ENCODE data around the gene TNIP2. TPM values are rescaled to one million over a fixed set of nuclear protein-coding genes. Genes with fewer than 3 reads are reported as not detected.
A peak's percentile ranks its signal among the peaks of the same experiment; 100 is the strongest.

TNIP2 gene
- total and polyA plus RNA-seq, 2 of the 13 experiments (the other 11 are each of a cell fraction or from before 2014, with no cell fraction given), result 25.6 to 38.0 TPM

DNA sequence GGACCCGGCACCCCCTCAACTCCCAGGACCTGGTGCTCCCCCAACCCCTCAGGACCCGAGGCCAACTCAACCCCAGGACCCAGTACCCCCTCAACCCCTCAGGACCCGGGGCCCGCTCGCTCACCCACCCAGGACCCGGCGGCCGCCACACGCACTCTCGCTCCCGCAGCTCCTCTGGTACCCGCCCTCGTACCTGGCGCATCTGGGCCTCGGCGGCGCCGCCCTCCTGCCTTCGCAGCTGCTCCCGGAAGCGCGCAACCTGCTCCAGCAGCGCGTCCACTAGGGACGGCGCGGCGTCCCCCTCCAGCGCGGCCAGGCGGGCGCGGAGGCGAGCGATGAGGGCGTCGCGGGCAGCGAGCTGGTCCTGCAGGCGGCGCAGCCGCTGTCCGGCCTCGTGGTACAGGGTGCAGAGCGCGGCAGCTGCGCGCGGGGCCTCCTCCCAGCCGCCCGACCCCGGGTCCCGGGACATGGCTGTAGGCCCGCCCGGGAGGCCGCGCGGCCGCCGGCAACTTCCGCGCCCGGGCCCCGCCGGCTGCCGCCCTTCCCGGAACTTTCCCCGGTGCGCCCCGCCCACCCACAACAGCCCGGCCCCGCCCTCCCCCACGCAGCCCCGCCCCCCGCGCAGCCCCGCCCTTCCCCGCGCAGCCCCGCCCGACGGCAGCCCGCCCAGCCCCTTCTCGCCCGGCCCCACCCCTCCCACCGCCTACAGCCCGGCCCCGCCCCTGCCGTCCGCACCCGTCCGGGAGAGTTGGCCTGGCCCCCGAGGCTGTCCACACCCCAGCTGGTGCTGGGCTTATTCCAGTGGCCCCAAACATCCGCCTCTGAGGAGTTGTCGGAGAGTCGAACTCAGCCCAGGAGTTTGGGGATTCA lies at the start of gene TNIP2 (continued):
- TF ChIP-seq, protein P1, sequence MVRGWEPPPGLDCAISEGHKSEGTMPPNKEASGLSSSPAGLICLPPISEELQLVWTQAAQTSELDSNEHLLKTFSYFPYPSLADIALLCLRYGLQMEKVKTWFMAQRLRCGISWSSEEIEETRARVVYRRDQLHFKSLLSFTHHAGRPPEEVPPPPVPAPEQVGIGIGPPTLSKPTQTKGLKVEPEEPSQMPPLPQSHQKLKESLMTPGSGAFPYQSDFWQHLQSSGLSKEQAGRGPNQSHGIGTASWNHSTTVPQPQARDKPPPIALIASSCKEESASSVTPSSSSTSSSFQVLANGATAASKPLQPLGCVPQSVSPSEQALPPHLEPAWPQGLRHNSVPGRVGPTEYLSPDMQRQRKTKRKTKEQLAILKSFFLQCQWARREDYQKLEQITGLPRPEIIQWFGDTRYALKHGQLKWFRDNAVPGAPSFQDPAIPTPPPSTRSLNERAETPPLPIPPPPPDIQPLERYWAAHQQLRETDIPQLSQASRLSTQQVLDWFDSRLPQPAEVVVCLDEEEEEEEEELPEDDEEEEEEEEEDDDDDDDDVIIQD (CRISPR knock-in tag; IDR thresholded peaks at IDR 0.05; ENCODE audit: low read depth), result no peak
- TF ChIP-seq GABPA (IDR thresholded peaks at IDR 0.05; ENCODE audit: low read depth, low read length) (peak; percentile 56), GABPA (CRISPR knock-in tag; IDR thresholded peaks at IDR 0.05; ENCODE audit: low read depth) (no peak), SP4 (CRISPR knock-in tag; IDR thresholded peaks at IDR 0.05) (peak; percentile 88; the same call in 1 of the 2 replicates), AHR (CRISPR knock-in tag; IDR thresholded peaks at IDR 0.05) (no peak), ZNF839 (CRISPR knock-in tag; IDR thresholded peaks at IDR 0.05; ENCODE audit: borderline replicate concordance) (no peak), BORCS8-MEF2B (CRISPR knock-in tag; IDR thresholded peaks at IDR 0.05) (peak; percentile 83; the same call in 1 of the 2 replicates), ZNF614 (CRISPR knock-in tag; IDR thresholded peaks at IDR 0.05; ENCODE audit: borderline replicate concordance) (no peak), ZNF891 (CRISPR knock-in tag; IDR thresholded peaks at IDR 0.05) (no peak), ZNF660 (CRISPR knock-in tag; IDR thresholded peaks at IDR 0.05; ENCODE audit: borderline replicate concordance, low read depth) (no peak), PITX1 (CRISPR knock-in tag; IDR thresholded peaks at IDR 0.05) (no peak), ZNF678 (CRISPR knock-in tag; IDR thresholded peaks at IDR 0.05) (no peak), ZKSCAN1 (IDR thresholded peaks at IDR 0.05; ENCODE audit: low read length) (no peak), MED1 (CRISPR knock-in tag; IDR thresholded peaks at IDR 0.05) (0 out of 2 replicates have a peak, but pooled peaks have one; percentile 17), AGO2 (optimal IDR thresholded peaks at IDR 0.05; ENCODE audit: low read depth, low read length) (peak; percentile 75), PHF5A (CRISPR knock-in tag; IDR thresholded peaks at IDR 0.05; ENCODE audit: low read depth, unreplicated experiment) (no peak), ARID2 (CRISPR knock-in tag; IDR thresholded peaks at IDR 0.05; ENCODE audit: borderline replicate concordance) (no peak; the same call in 1 of the 2 replicates), HOXD1 (CRISPR knock-in tag; IDR thresholded peaks at IDR 0.05) (no peak), SNAI1 (CRISPR knock-in tag; IDR thresholded peaks at IDR 0.05; ENCODE audit: borderline replicate concordance) (no peak), MEIS1 (CRISPR knock-in tag; IDR thresholded peaks at IDR 0.05; ENCODE audit: borderline replicate concordance) (no peak), HMG20B (CRISPR knock-in tag; conservative IDR thresholded peaks at IDR 0.05) (no peak), CBX1 (IDR thresholded peaks at IDR 0.05; ENCODE audit: low read depth) (no peak), GTF2F1 (IDR thresholded peaks at IDR 0.05; ENCODE audit: low read length) (no peak), ZNF878 (CRISPR knock-in tag; IDR thresholded peaks at IDR 0.05) (no peak), ZNF557 (CRISPR knock-in tag; IDR thresholded peaks at IDR 0.05) (no peak), FOSL2 (CRISPR knock-in tag; IDR thresholded peaks at IDR 0.05) (no peak)
- TF ChIP-seq, protein P2, sequence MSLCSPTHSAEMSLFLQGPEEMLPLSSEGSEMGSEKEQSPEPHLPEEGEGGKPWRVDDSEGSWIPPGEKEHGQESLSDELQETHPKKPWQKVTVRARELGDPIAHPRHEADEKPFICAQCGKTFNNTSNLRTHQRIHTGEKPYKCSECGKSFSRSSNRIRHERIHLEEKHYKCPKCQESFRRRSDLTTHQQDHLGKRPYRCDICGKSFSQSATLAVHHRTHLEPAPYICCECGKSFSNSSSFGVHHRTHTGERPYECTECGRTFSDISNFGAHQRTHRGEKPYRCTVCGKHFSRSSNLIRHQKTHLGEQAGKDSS (CRISPR knock-in tag; IDR thresholded peaks at IDR 0.05; ENCODE audit: borderline replicate concordance, low read depth), result peak; percentile 69; the same call in 1 of the 2 replicates
- TF ChIP-seq, protein P3, sequence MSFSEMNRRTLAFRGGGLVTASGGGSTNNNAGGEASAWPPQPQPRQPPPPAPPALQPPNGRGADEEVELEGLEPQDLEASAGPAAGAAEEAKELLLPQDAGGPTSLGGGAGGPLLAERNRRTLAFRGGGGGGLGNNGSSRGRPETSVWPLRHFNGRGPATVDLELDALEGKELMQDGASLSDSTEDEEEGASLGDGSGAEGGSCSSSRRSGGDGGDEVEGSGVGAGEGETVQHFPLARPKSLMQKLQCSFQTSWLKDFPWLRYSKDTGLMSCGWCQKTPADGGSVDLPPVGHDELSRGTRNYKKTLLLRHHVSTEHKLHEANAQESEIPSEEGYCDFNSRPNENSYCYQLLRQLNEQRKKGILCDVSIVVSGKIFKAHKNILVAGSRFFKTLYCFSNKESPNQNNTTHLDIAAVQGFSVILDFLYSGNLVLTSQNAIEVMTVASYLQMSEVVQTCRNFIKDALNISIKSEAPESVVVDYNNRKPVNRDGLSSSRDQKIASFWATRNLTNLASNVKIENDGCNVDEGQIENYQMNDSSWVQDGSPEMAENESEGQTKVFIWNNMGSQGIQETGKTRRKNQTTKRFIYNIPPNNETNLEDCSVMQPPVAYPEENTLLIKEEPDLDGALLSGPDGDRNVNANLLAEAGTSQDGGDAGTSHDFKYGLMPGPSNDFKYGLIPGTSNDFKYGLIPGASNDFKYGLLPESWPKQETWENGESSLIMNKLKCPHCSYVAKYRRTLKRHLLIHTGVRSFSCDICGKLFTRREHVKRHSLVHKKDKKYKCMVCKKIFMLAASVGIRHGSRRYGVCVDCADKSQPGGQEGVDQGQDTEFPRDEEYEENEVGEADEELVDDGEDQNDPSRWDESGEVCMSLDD (CRISPR knock-in tag; IDR thresholded peaks at IDR 0.05; ENCODE audit: borderline replicate concordance), result no peak
